A673 (cell line): ENCODE results near the gene PHACTR3. TPM values are rescaled to one million over a fixed set of nuclear protein-coding genes. Genes with fewer than 3 reads are reported as not detected.

Experiments
- BruUV-seq: library from RNA; stranded (reverse); fragments of 400-500 nt; replicated peaks from 2 replicates; lab custom pipeline; 2021; lab: Mats Ljungman, UMichigan
- CTCF ChIA-PET: fragments of 300-600 bp; sonication (Branson Sonifier 250); formaldehyde crosslinking; loops from one replicate; lab custom pipeline; 2022; ENCODE audit warnings: antibody characterized with exemption; lab: Charles Lee
- POLR2A ChIA-PET: fragments of 300-600 bp; sonication (Branson Sonifier 250); formaldehyde crosslinking; loops from one replicate; lab custom pipeline; 2022; ENCODE audit warnings: antibody characterized with exemption; ENCODE audit not compliant: low non-redundant PET; lab: Charles Lee
- DNase-seq: peaks from one replicate; pipeline ENCODE4 v3.0.0-alpha.2; 2015; ENCODE audit warnings: low spot score
- H3K27ac ChIP-seq: fragments of 200-600 bp; sonication (generic); 2 replicates; pipeline ENCODE4 v1.5.1; 2016; ENCODE audit warnings: mixed run types, low read depth, mild to moderate bottlenecking, mixed read lengths, antibody characterized with exemption, low read length; ENCODE audit not compliant: poor library complexity, severe bottlenecking
- H3K27me3 ChIP-seq: fragments of 200-600 bp; sonication (generic); replicated peaks from 2 replicates; pipeline ENCODE4 v1.6.1; 2017; ENCODE audit warnings: mixed run types, low read depth, mild to moderate bottlenecking, mixed read lengths, antibody characterized with exemption, low read length; ENCODE audit not compliant: insufficient read depth, poor library complexity
- H3K36me3 ChIP-seq: fragments of 200-600 bp; sonication (generic); 2 replicates; pipeline ENCODE4 v1.6.1; 2016; ENCODE audit warnings: mixed run types, mild to moderate bottlenecking, mixed read lengths, antibody characterized with exemption, low read length; ENCODE audit not compliant: insufficient read depth, poor library complexity, severe bottlenecking
- H3K4me1 ChIP-seq: fragments of 200-600 bp; sonication (generic); 2 replicates; pipeline ENCODE4 v1.6.1; 2017; ENCODE audit warnings: mixed run types, mild to moderate bottlenecking, mixed read lengths, antibody characterized with exemption, low read length; ENCODE audit not compliant: insufficient read depth, poor library complexity, severe bottlenecking
- H3K4me3 ChIP-seq: fragments of 200-600 bp; sonication (generic); 2 replicates; pipeline ENCODE4 v1.5.1; 2016; ENCODE audit warnings: low read depth, mixed run types, mild to moderate bottlenecking, mixed read lengths, low read length; ENCODE audit not compliant: poor library complexity, severe bottlenecking
- H3K9me3 ChIP-seq: fragments of 200-600 bp; sonication (generic); 2 replicates; pipeline ENCODE4 v1.6.1; 2016; ENCODE audit warnings: mixed run types, low read depth, mild to moderate bottlenecking, mixed read lengths, antibody characterized with exemption, low read length; ENCODE audit not compliant: poor library complexity, severe bottlenecking
- CTCF ChIP-seq: fragments of 300-800, 200-600 bp; sonication (generic); conservative IDR thresholded peaks from 2 replicates; pipeline ENCODE4 v1.5.1; 2017; ENCODE audit warnings: low read depth, mild to moderate bottlenecking, antibody characterized with exemption, low read length, moderate library complexity, mixed read lengths
- EZH2 ChIP-seq: fragments of 200-600 bp; sonication (generic); IDR thresholded peaks from 2 replicates; pipeline ENCODE4 v1.6.1; 2017; ENCODE audit warnings: borderline replicate concordance, low read depth, mild to moderate bottlenecking, mixed read lengths, antibody characterized with exemption, low read length; ENCODE audit not compliant: poor library complexity, severe bottlenecking
- intact Hi-C: fragments of 100-400 bp; cut with micrococcal nuclease; formaldehyde crosslinking; loops from one replicate; pipeline ENCODE4 v1.10.0; 2022; ENCODE audit not compliant: unreplicated experiment
- total RNA-seq: library from RNA; stranded (reverse); gene quantifications from 2 replicates; pipeline ENCODE4 v1.2.3, GENCODE V29; 2021

Gene PHACTR3
- total RNA-seq, 1 experiment from 2014 or later: 0.17 TPM

GRCh38 chr20:59706400-59706693 is 102.0 kb downstream of the PHACTR3 start:
- intact Hi-C loops: no loop called here
- no peak overlapping the region for H3K27ac ChIP-seq
- CTCF ChIA-PET: no interaction called here
- H3K4me3 ChIP-seq: no peak overlapping the region
- H3K9me3 ChIP-seq: no peaks in the 10 kb centered on the region
- H3K4me1 ChIP-seq: no peaks in the 10 kb centered on the region
- BruUV-seq: no TSS peak
- H3K36me3 ChIP-seq: no peaks in the 10 kb centered on the region
- POLR2A ChIA-PET: no interaction called here
- H3K27me3 ChIP-seq: peaks cover 28% of the 10 kb centered on the region
- DNase-seq: no peak
- TF ChIP-seq CTCF (no peak), EZH2 (no peak)

- ChIA-PET POLR2A (no interaction called here), CTCF (no interaction called here)
- BruUV-seq: no TSS peak
- Histone ChIP-seq H3K4me3 (no peak overlapping the region), H3K27me3 (peaks cover 10% of the 10 kb centered on the region), H3K4me1 (no peaks in the 10 kb centered on the region), H3K36me3 (no peaks in the 10 kb centered on the region), H3K9me3 (no peaks in the 10 kb centered on the region), H3K27ac (no peak overlapping the region)
- TF ChIP-seq CTCF (no peak), EZH2 (no peak)
- intact Hi-C loops: no loop called here
- no peak for DNase-seq
These were observed 104.0 kb downstream of the PHACTR3 start for GRCh38 chr20:59708326-59708725.

GRCh38 chr20:59709636-59710035 is 105.3 kb downstream of the PHACTR3 start:
- Histone ChIP-seq H3K36me3 (no peaks in the 10 kb centered on the region), H3K27me3 (no peaks in the 10 kb centered on the region), H3K4me1 (no peaks in the 10 kb centered on the region), H3K4me3 (no peak overlapping the region), H3K27ac (no peak overlapping the region), H3K9me3 (no peaks in the 10 kb centered on the region)
- TF ChIP-seq EZH2: no peak
- no peak for TF ChIP-seq CTCF
- intact Hi-C loops: no loop called here
- no TSS peak for BruUV-seq
- POLR2A ChIA-PET: no interaction called here
- CTCF ChIA-PET: no interaction called here
- no peak for DNase-seq
